ENCODE data around the gene WDR55. TPM values are rescaled to one million over a fixed set of nuclear protein-coding genes. Genes with fewer than 3 reads are reported as not detected.

Gene WDR55
- total and polyA plus RNA-seq, 2 of the 13 experiments (the other 11 are each of a cell fraction or from before 2014, with no cell fraction given), result 17.7 to 18.2 TPM

GRCh38 chr5:140700177-140701144 is 35.8 kb downstream of the WDR55 start, which contains the start of gene ZMAT2 (continued):
- TF ChIP-seq SUZ12 (IDR thresholded peaks at IDR 0.05; ENCODE audit: low read depth, low read length) (no peak), PRDM10 (CRISPR knock-in tag; IDR thresholded peaks at IDR 0.05; ENCODE audit: low read depth) (peak; percentile 71), POGZ (CRISPR knock-in tag; IDR thresholded peaks at IDR 0.05) (peak; percentile 62; the same call in 1 of the 2 replicates), MIXL1 (CRISPR knock-in tag; IDR thresholded peaks at IDR 0.05) (peak; percentile 70; the same call in 1 of the 2 replicates), IRF2 (CRISPR knock-in tag; IDR thresholded peaks at IDR 0.05) (peak; percentile 91), ZNF546 (CRISPR knock-in tag; conservative IDR thresholded peaks at IDR 0.05) (no peak), ONECUT2 (CRISPR knock-in tag; IDR thresholded peaks at IDR 0.05) (no peak), ZNF496 (CRISPR knock-in tag; IDR thresholded peaks at IDR 0.05; ENCODE audit: insufficient replicate concordance) (no peak), CSRNP1 (CRISPR knock-in tag; IDR thresholded peaks at IDR 0.05) (0 out of 2 replicates have a peak, but pooled peaks have one; percentile 17), DMAP1 (CRISPR knock-in tag; IDR thresholded peaks at IDR 0.05) (peak; percentile 38; the same call in 1 of the 2 replicates), CBFB (CRISPR knock-in tag; IDR thresholded peaks at IDR 0.05) (peak; percentile 28; the same call in 1 of the 2 replicates), ZNF709 (CRISPR knock-in tag; IDR thresholded peaks at IDR 0.05) (peak; percentile 64; the same call in 1 of the 2 replicates), HOXA7 (CRISPR knock-in tag; IDR thresholded peaks at IDR 0.05) (no peak), ARID5B (CRISPR knock-in tag; IDR thresholded peaks at IDR 0.05) (peak; percentile 36; the same call in 1 of the 2 replicates)
- TF ChIP-seq, protein P1, sequence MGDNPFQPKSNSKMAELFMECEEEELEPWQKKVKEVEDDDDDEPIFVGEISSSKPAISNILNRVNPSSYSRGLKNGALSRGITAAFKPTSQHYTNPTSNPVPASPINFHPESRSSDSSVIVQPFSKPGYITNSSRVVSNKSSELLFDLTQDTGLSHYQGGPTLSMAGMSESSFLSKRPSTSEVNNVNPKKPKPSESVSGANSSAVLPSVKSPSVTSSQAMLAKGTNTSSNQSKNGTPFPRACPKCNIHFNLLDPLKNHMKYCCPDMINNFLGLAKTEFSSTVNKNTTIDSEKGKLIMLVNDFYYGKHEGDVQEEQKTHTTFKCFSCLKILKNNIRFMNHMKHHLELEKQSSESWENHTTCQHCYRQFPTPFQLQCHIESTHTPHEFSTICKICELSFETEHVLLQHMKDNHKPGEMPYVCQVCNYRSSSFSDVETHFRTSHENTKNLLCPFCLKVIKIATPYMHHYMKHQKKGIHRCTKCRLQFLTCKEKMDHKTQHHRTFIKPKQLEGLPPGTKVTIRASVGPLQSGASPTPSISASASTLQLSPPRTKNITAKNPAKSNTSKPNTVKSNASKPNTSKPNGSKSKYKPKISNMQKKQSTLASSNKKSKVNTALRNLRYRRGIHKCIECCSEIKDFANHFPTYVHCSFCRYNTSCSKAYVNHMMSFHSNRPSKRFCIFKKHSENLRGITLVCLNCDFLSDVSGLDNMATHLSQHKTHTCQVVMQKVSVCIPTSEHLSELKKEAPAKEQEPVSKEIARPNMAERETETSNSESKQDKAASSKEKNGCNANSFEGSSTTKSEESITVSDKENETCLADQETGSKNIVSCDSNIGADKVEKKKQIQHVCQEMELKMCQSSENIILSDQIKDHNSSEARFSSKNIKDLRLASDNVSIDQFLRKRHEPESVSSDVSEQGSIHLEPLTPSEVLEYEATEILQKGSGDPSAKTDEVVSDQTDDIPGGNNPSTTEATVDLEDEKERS (CRISPR knock-in tag; IDR thresholded peaks at IDR 0.05), result peak; percentile 66; the same call in 1 of the 2 replicates

Data from HepG2 (cell line).